GM18526 (cell line): ENCODE data around the gene PSEN1.

Source experiments
- POLR2A ChIP-seq: IDR thresholded peaks from 3 replicates; pipeline ENCODE4 v1.6.1; 2011; ENCODE audit not compliant: insufficient read length; ENCODE audit errors: extremely low read depth

Gene PSEN1

GRCh38 chr14:73262427-73263183, 126.3 kb downstream of the PSEN1 start:
- no peak for TF ChIP-seq POLR2A

GRCh38 chr14:73263606-73264005, 127.3 kb downstream of the PSEN1 start:
- TF ChIP-seq POLR2A, result no peak

GRCh38 chr14:73264080-73264884, 128.0 kb downstream of the PSEN1 start:
- TF ChIP-seq POLR2A, result no peak

GRCh38 chr14:73264885-73265720, 128.8 kb downstream of the PSEN1 start:
- no peak for TF ChIP-seq POLR2A

- no peak for TF ChIP-seq POLR2A
Observed at GRCh38 chr14:73265721-73266046, 129.4 kb downstream of the PSEN1 start.

- no peak for TF ChIP-seq POLR2A
Observed at GRCh38 chr14:73266317-73266716, 130.0 kb downstream of the PSEN1 start.

- TF ChIP-seq POLR2A, result no peak
Observed at GRCh38 chr14:73267474-73267873, 131.2 kb downstream of the PSEN1 start.

GRCh38 chr14:73269729-73270531, 133.6 kb downstream of the PSEN1 start:
- TF ChIP-seq POLR2A, result no peak

- TF ChIP-seq POLR2A, result no peak
Observed at GRCh38 chr14:73272393-73272792, 136.1 kb downstream of the PSEN1 start.
